Mucosa of descending colon (tissue), 3 donors: Measurements from ENCODE around the gene PHLPP1. TPM values are rescaled to one million over a fixed set of nuclear protein-coding genes. Genes with fewer than 3 reads are reported as not detected.

ENCODE experiments used
- ATAC-seq: fragments of 200-7000 bp; cut with Tn5 transposase; one replicate; pipeline ENCODE4 v1.9.1; 2020; ENCODE audit warnings: mild to moderate bottlenecking, moderate library complexity
- DNase-seq, 3 donors: peaks; one replicate each; pipeline ENCODE4 v3.0.0-alpha.2; 2020
- H3K36me3 ChIP-seq: fragments of 200-600 bp; one replicate; pipeline ENCODE4 v1.8.0; 2021; ENCODE audit warnings: low read depth, mild to moderate bottlenecking
- H3K4me1 ChIP-seq: fragments of 200-600 bp; one replicate; pipeline ENCODE4 v1.8.0; 2021; ENCODE audit warnings: low read depth, mild to moderate bottlenecking
- H3K4me3 ChIP-seq: fragments of 200-600 bp; one replicate; pipeline ENCODE4 v1.8.0; 2021; ENCODE audit warnings: mild to moderate bottlenecking
- H3K9me3 ChIP-seq: fragments of 200-600 bp; one replicate; pipeline ENCODE4 v1.8.0; 2021; ENCODE audit warnings: mild to moderate bottlenecking
- CTCF ChIP-seq: fragments of 200-600 bp; IDR thresholded peaks from one replicate; pipeline ENCODE4 v1.8.0; 2022; ENCODE audit warnings: antibody characterized with exemption, mild to moderate bottlenecking
- intact Hi-C, 2 donors: fragments of 100-400 bp; cut with DNase I in 1 of 2; cut with micrococcal nuclease in 1 of 2; formaldehyde crosslinking; loops; one replicate each; pipeline versions ENCODE4 v1.11.0 to v1.11.1; 2022; cut with DNase I, micrococcal nuclease
- total RNA-seq, 3 donors: library from RNA; stranded (reverse); fragmentation: NEBNext Ultra II Directional in 2 of 3; extraction: Animal tissue kit (Norgen Biotek cat#: 25700) in 2 of 3; gene quantifications; one replicate each; pipeline versions ENCODE4 v1.2.1 to v1.2.4, GENCODE V29; 2021 to 2023
- donor health status: DM: no; HTN: no; CAD: no; lungs with moderate emphysema.
- donor health status: DM: no; HTN: no; CAD: no.
- donor health status: DM: no; HTN: yes; CAD: no.

Gene PHLPP1
- total RNA-seq, 3 donors from 2014 or later: 17.9 to 28.9 (median 19.7) TPM

- ATAC-seq: no peak
- Histone ChIP-seq H3K4me1 (no peaks in the 10 kb centered on the region), H3K9me3 (no peaks in the 10 kb centered on the region), H3K36me3 (no peaks in the 10 kb centered on the region), H3K4me3 (no peak overlapping the region)
- no peak for TF ChIP-seq CTCF
- DNase-seq: no peak
- intact Hi-C loops: no loop called here
These were observed 203.9 kb downstream of the PHLPP1 start for GRCh38 chr18:62919109-62919838.

- H3K4me3 ChIP-seq: no peak overlapping the region
- ATAC-seq (no peak), DNase-seq (no peak)
- H3K4me1 ChIP-seq: no peaks in the 10 kb centered on the region
- no peak for TF ChIP-seq CTCF
- intact Hi-C loops: no loop called here
- H3K36me3 ChIP-seq: no peaks in the 10 kb centered on the region
- no peaks in the 10 kb centered on the region for H3K9me3 ChIP-seq
These were observed 209.8 kb downstream of the PHLPP1 start for GRCh38 chr18:62925031-62925688.

- ATAC-seq (no peak), DNase-seq (no peak)
- TF ChIP-seq CTCF: no peak
- H3K4me3 ChIP-seq: no peak overlapping the region
- intact Hi-C loops: no loop called here
- H3K36me3 ChIP-seq: no peaks in the 10 kb centered on the region
- no peaks in the 10 kb centered on the region for H3K4me1 ChIP-seq
- H3K9me3 ChIP-seq: peaks cover 4% of the 10 kb centered on the region
These were observed 213.0 kb downstream of the PHLPP1 start for GRCh38 chr18:62928326-62928725.

GRCh38 chr18:62933261-62933887 is 218.0 kb downstream of the PHLPP1 start:
- peaks cover 4% of the 10 kb centered on the region for H3K9me3 ChIP-seq
- H3K4me1 ChIP-seq: no peaks in the 10 kb centered on the region
- no peak overlapping the region for H3K4me3 ChIP-seq
- DNase-seq (no peak), ATAC-seq (no peak)
- TF ChIP-seq CTCF: no peak
- no peaks in the 10 kb centered on the region for H3K36me3 ChIP-seq
- intact Hi-C loops: no loop called here

- Histone ChIP-seq H3K36me3 (no peaks in the 10 kb centered on the region), H3K4me1 (no peaks in the 10 kb centered on the region)
- TF ChIP-seq CTCF: no peak
These were observed 220.7 kb downstream of the PHLPP1 start for GRCh38 chr18:62935994-62936393.

More at GRCh38 chr18:62935994-62936393, 220.7 kb downstream of the PHLPP1 start:
- DNase-seq (no peak), ATAC-seq (no peak)
- Histone ChIP-seq H3K4me3 (no peak overlapping the region), H3K9me3 (peaks cover 4% of the 10 kb centered on the region)
- intact Hi-C loops: no loop called here
